B cell (primary cell): ENCODE measurements around the gene GPR87. TPM values are rescaled to one million over a fixed set of nuclear protein-coding genes. Genes with fewer than 3 reads are reported as not detected.

ENCODE experiments used
- ATAC-seq: fragments of 200-7000 bp; cut with Tn5 transposase; one replicate; pipeline ENCODE4 v1.10.0; 2021; ENCODE audit warnings: low read depth, mild to moderate bottlenecking, moderate number of reproducible peaks, moderate library complexity
- CTCF ChIA-PET: fragments of 350-600 bp; sonication (Branson Sonifier 250); formaldehyde crosslinking; loops from one replicate; lab custom pipeline; 2021; ENCODE audit warnings: antibody characterized with exemption, inconsistent platforms; lab: Charles Lee
- POLR2A ChIA-PET: fragments of 350-600 bp; sonication (Branson Sonifier 250); formaldehyde crosslinking; loops from one replicate; lab custom pipeline; 2021; ENCODE audit warnings: antibody characterized with exemption; lab: Charles Lee
- DNase-seq: peaks from one replicate; pipeline ENCODE4 v3.0.0; 2013
- H2AFZ ChIP-seq: 2 replicates; pipeline ENCODE4 v1.6.1; 2012; ENCODE audit warnings: mild to moderate bottlenecking, low read depth, low read length; ENCODE audit not compliant: insufficient read depth, poor library complexity, severe bottlenecking
- H3K27ac ChIP-seq, 2 donors: 1 replicate in 1 of 2; 2 replicates in 1 of 2; pipeline ENCODE4 v1.5.1; 2012 to 2013; ENCODE audit warnings: low read length in 2 of 2, mild to moderate bottlenecking in 2 of 2, moderate library complexity in 1 of 2
- H3K27me3 ChIP-seq, 4 experiments: fragments of 200-600 bp in 1 of 4; sonication (generic) in 1 of 4; replicated peaks in 1 of 4; 1 replicate in 2 of 4; 2 replicates in 2 of 4; pipeline versions ENCODE4 v1.6.1 to v1.7.0; 2013 to 2016; ENCODE audit warnings: low read length in 3 of 4, mild to moderate bottlenecking in 2 of 4, mixed read lengths in 1 of 4, moderate library complexity in 1 of 4; ENCODE audit not compliant: insufficient read depth in 4 of 4, control insufficient read depth in 3 of 4; ENCODE audit errors: control extremely low read depth in 1 of 4
- H3K36me3 ChIP-seq, 2 experiments: replicated peaks in 1 of 2; 1 replicate in 1 of 2; 2 replicates in 1 of 2; pipeline versions ENCODE4 v1.6.1 to v1.7.1; 2013; ENCODE audit warnings: low read length in 1 of 2; ENCODE audit not compliant: insufficient read depth in 2 of 2, control insufficient read depth in 1 of 2; ENCODE audit errors: control extremely low read depth in 1 of 2, extremely low read depth in 1 of 2
- H3K4me1 ChIP-seq, 2 donors: fragments of 200-600 bp in 1 of 2; sonication (generic) in 1 of 2; 1 replicate in 1 of 2; 2 replicates in 1 of 2; pipeline versions ENCODE4 v1.5.1 to v1.6.1; 2013 to 2017; ENCODE audit warnings: low read length in 2 of 2; ENCODE audit not compliant: control insufficient read depth in 2 of 2, insufficient read depth in 2 of 2
- H3K4me2 ChIP-seq: replicated peaks from 2 replicates; pipeline ENCODE3; 2012; ENCODE audit warnings: mild to moderate bottlenecking, low read depth, low read length; ENCODE audit not compliant: poor library complexity, severe bottlenecking
- H3K4me3 ChIP-seq, 5 experiments: fragments of 200-600 bp in 1 of 5; sonication (generic) in 1 of 5; 1 replicate in 3 of 5; 2 replicates in 2 of 5; pipeline versions ENCODE4 v1.5.1 to v1.7.0; 2011 to 2016; ENCODE audit warnings: low read length in 4 of 5, mild to moderate bottlenecking in 4 of 5, low read depth in 2 of 5, control low read depth in 1 of 5, moderate library complexity in 1 of 5; ENCODE audit not compliant: insufficient read depth in 1 of 5; ENCODE audit errors: control extremely low read depth in 1 of 5, extremely low read depth in 1 of 5
- H3K79me2 ChIP-seq: fragments of 200-600 bp; sonication (generic); one replicate; pipeline ENCODE4 v1.6.0; 2016; ENCODE audit warnings: low read length; ENCODE audit not compliant: control insufficient read depth, insufficient read depth
- H3K9ac ChIP-seq: fragments of 200-600 bp; sonication (generic); 2 replicates; pipeline ENCODE4 v1.6.1; 2017; ENCODE audit warnings: mild to moderate bottlenecking, low read length, moderate library complexity
- H3K9me3 ChIP-seq, 3 donors: one replicate each; pipeline versions ENCODE4 v1.6.1 to v1.7.1; 2013; ENCODE audit warnings: low read length in 2 of 3; ENCODE audit not compliant: control insufficient read depth in 2 of 3, insufficient read depth in 1 of 3; ENCODE audit errors: control extremely low read depth in 1 of 3
- H4K20me1 ChIP-seq: 2 replicates; pipeline ENCODE4 v1.6.0; 2012; ENCODE audit warnings: mild to moderate bottlenecking, low read length; ENCODE audit not compliant: insufficient read depth, control insufficient read depth, poor library complexity, severe bottlenecking
- H3K27ac Mint-ChIP-seq: one replicate; pipeline ENCODE4 v1.8.0; 2021; ENCODE audit warnings: mixed read lengths
- H3K27me3 Mint-ChIP-seq: one replicate; pipeline ENCODE4 v1.8.0; 2021; ENCODE audit warnings: mixed read lengths
- H3K4me1 Mint-ChIP-seq: one replicate; pipeline ENCODE4 v1.8.0; 2021; ENCODE audit warnings: mixed read lengths
- H3K4me3 Mint-ChIP-seq: one replicate; pipeline ENCODE4 v1.8.0; 2021; ENCODE audit warnings: mixed read lengths
- H3K9me3 Mint-ChIP-seq: one replicate; pipeline ENCODE4 v1.8.0; 2022; ENCODE audit warnings: mixed read lengths; ENCODE audit not compliant: insufficient read depth
- CTCF ChIP-seq: fragments of 200-600 bp; IDR thresholded peaks from one replicate; pipeline ENCODE4 v1.8.0; 2022; ENCODE audit warnings: antibody characterized with exemption, mild to moderate bottlenecking
- EZH2 ChIP-seq: IDR thresholded peaks from 2 replicates; pipeline ENCODE4 v1.6.1; 2012; ENCODE audit warnings: borderline replicate concordance, low read depth, mild to moderate bottlenecking, moderate library complexity, low read length; ENCODE audit not compliant: insufficient read depth, poor library complexity, severe bottlenecking
- WGBS: methylation state at CpG from one replicate; pipeline ENCODE4 v1.1.5; 2013; ENCODE audit warnings: missing lambda C conversion rate; ENCODE audit not compliant: insufficient coverage; 5-methylcytosine and 5-hydroxymethylcytosine counted together
- intact Hi-C: fragments of 100-400 bp; cut with micrococcal nuclease; formaldehyde crosslinking; loops from one replicate; pipeline ENCODE4 v1.10.0; 2022
- polyA plus RNA-seq: library from polyadenylated mRNA; depleted of rRNA; stranded (reverse); fragments of >200 nt; gene quantifications from 2 replicates; pipeline ENCODE4 v1.2.3, GENCODE V29; 2012
- total RNA-seq, 2 donors: library from RNA; stranded (reverse); fragments of 120-200 nt in 1 of 2; gene quantifications; 1 replicate in 1 of 2; 2 replicates in 1 of 2; pipeline versions ENCODE4 v1.2.3 to v1.2.4, GENCODE V29; 2013 to 2022

The GPR87 gene
- total and polyA plus RNA-seq, 2 donors (not counting 1 experiment from before 2014, with no cell fraction given): not detected

DNA sequence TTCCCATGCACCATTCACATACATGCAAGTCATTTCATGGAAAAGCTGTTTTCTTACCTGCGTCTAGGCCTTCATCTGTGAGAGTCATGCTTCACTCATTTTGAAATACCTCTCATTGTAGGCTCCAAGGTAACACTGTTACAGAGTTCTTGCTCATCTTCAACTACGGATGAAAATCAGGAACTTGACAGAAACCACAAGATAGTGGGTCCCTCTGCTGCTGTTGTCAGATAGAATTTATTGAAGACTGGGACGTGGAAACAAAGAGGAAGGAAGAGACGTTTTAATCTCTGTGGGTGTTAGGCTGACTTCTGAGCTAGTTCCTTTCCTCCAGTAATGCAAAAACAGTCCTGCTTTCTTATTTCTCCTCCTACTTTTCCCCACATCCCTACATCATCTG lies 38.4 kb downstream of the GPR87 start, which contains the start of gene P2RY14:
TSS of gene P2RY14 (minus strand) at position 313 of the 400 bp plus-strand sequence. CDS start 64,226 bp downstream, outside the sequence.
- H3K27me3 Mint-ChIP-seq: no peaks in the 10 kb centered on the region
- intact Hi-C loops: loop anchor here (1.0 to 5.0 kb wide), 5 partner anchors 49 to 731 kb away; partner anchors contain the start of genes EIF2A, P2RY12, P2RY13 and SERP1
- TF ChIP-seq CTCF: no peak
- no peak for TF ChIP-seq EZH2
- Histone ChIP-seq H3K4me1 (peaks cover 69 to 73% of the 10 kb centered on the region in 2 donors), H3K79me2 (peaks cover 23% of the 10 kb centered on the region), H3K9ac (peak within 1 kb of the TSS; percentile 58), H3K36me3 (no peaks in the 10 kb centered on the region), H3K9me3 (no peaks in the 10 kb centered on the region), H3K4me2 (peak within 1 kb of the TSS; percentile 73), H3K27ac (peak within 1 kb of the TSS; percentile 91 to 96), H2AFZ (peak within 1 kb of the TSS; percentile 18), H4K20me1 (no peaks in the 10 kb centered on the region), H3K4me3 (peak within 1 kb of the TSS; percentile 40 to 78 (median 56)), H3K27me3 (no peaks in the 10 kb centered on the region)
- 0% methylated on average over 1 of the region's 4 CpGs for WGBS
- peak within 1 kb of the TSS; percentile 70 for H3K4me3 Mint-ChIP-seq
- no peaks in the 10 kb centered on the region for H3K9me3 Mint-ChIP-seq
- ChIA-PET CTCF (interaction anchor here (0.7 to 9.6 kb wide), 15 partner anchors 9 to 132 kb away, joined by 3 to 460 read pairs (median 3); no protein-coding TSS in a partner anchor), POLR2A (interaction anchor here (0.5 to 4.9 kb wide), 3 partner anchors 12 to 49 kb away, joined by 3 to 52 read pairs (median 5); no protein-coding TSS in a partner anchor)
- DNase-seq: peak; percentile 85
- H3K27ac Mint-ChIP-seq: peak within 1 kb of the TSS; percentile 98
- ATAC-seq: peak; percentile 68
- peaks cover 66% of the 10 kb centered on the region for H3K4me1 Mint-ChIP-seq

DNA sequence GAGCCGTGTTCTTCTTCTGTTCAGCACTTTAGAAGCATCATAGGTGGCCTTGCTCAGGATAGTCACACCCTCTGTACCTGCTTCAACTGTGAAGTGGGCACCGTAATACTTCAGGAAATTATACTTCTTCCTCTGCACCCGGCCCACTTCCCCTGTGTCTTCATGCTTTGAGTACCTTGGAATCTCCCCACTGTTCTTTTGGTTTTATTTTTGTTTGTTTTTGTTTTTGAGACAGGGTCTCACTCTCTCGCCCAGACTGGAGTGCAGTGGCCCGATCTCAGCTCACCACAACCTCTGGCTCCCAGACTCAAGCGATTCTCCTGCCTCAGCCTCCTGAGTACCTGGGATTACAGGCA lies 40.0 kb downstream of the GPR87 start:
- Mint-ChIP-seq H3K4me1 (peaks cover 78% of the 10 kb centered on the region), H3K4me3 (peak overlapping the region; percentile 82), H3K27ac (peak overlapping the region; percentile 98), H3K27me3 (no peaks in the 10 kb centered on the region), H3K9me3 (no peaks in the 10 kb centered on the region)
- Histone ChIP-seq H4K20me1 (no peaks in the 10 kb centered on the region), H3K79me2 (peaks cover 28% of the 10 kb centered on the region), H2AFZ (no peak overlapping the region), H3K4me1 (peaks cover 69 to 76% of the 10 kb centered on the region in 2 donors), H3K27ac (peak overlapping the region; percentile 91 to 96), H3K27me3 (no peaks in the 10 kb centered on the region), H3K4me3 (peak overlapping the region in 4 of 5 experiments; percentile 19 to 57 (median 48)), H3K36me3 (peaks cover 0 to 1% of the 10 kb centered on the region in 2 experiments), H3K9me3 (no peaks in the 10 kb centered on the region), H3K4me2 (peak overlapping the region; percentile 73), H3K9ac (peak overlapping the region; percentile 58)
- 0% methylated on average over 1 of the region's 6 CpGs for WGBS
- ATAC-seq: peak; percentile 70
- TF ChIP-seq CTCF: no peak
- TF ChIP-seq EZH2: no peak
- ChIA-PET CTCF (interaction anchor here (0.6 to 9.6 kb wide), 8 partner anchors 11 to 1231 kb away, joined by 3 to 460 read pairs (median 4); no protein-coding TSS in a partner anchor), POLR2A (interaction anchor here (2.0 kb wide), 1 partner anchor 11 kb away, joined by 14 read pairs; no protein-coding TSS in a partner anchor)
- DNase-seq: peak; percentile 89
- intact Hi-C loops: loop anchor here (1.0 to 5.0 kb wide), 4 partner anchors 10 to 729 kb away; partner anchors contain the start of genes EIF2A, P2RY12, P2RY13 and SERP1
